NB4 (cell line): Measurements from ENCODE around the gene PDZD2.

Experiments used
- DNase-seq: peaks from one replicate; pipeline ENCODE4 v3.0.0; 2010; ENCODE audit warnings: low read depth
- H3K4me3 ChIP-seq: one replicate; pipeline ENCODE4 v1.5.1; 2011; ENCODE audit warnings: mild to moderate bottlenecking, low read depth, low read length, moderate library complexity
- CTCF ChIP-seq: IDR thresholded peaks from one replicate; pipeline ENCODE4 v1.5.1; 2012; ENCODE audit warnings: low read depth, low read length
- MAX ChIP-seq: IDR thresholded peaks from 2 replicates; pipeline ENCODE4 v1.6.1; 2011; ENCODE audit warnings: low read depth, low read length
- MYC ChIP-seq: IDR thresholded peaks from 2 replicates; pipeline ENCODE4 v1.6.1; 2011; ENCODE audit warnings: low read depth, low read length
- POLR2A ChIP-seq: IDR thresholded peaks from 2 replicates; pipeline ENCODE4 v1.6.1; 2011; ENCODE audit warnings: mild to moderate bottlenecking; ENCODE audit not compliant: insufficient read length; ENCODE audit errors: extremely low read depth

PDZD2 gene

DNA sequence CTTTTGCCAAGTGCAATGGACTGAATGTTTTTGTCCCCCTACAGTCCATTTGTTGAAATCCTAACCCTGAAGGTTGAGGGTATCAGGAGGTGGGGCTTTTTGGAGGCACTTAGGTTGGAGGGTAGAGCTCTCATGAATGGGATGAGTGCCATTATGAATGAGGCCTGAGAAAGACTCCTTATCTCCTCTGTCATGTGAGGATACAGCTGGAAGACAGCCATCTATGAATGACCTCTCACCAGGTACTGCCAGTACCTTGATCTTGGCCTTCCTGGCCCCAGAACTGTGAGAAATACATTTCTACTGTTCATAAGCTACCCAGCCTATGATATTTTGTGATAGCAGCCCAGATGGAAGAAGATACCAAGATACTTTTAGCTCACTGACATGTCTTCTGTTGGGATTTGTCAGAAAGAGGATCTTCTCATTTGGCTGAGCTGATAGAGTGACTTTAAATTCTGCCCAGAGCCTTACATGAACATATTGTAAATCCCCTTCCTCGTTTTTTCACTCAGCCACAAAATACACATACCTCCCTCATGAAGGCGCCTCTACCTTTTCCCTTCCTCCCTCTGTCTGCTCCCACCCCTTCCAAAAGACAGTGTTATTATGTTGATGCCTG, 256.4 kb downstream of the PDZD2 start:
- no peak for DNase-seq
- TF ChIP-seq POLR2A (no peak), MYC (no peak), MAX (no peak), CTCF (no peak)
- H3K4me3 ChIP-seq: no peak overlapping the region

DNA sequence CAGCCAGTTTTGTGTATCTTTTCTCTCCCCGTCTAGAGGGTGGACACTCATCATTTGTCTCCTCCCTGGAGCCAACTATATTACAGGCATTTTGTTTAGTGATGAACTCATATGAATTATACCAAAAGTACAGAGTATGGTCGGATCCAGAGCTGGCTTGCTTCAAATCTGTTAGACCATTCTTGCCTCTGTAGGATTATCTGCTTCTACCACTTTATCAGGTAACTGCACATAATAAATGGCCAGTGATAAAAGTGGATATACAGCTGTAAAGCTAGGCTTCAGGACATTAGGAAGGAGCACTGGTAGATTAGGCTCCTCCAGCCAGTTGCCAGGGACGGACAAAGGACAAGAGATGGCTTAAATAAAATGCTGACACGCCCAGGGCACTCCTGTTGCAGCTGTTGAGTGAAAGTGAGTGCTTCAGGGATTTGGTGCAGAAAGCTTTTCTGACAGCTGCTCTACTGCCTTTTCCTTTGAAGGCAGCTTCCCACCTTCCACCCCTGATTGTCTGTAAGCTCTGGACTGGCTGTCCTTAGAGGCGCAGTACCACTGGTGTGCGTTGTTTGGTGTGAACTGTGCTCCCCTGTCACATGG, 259.2 kb downstream of the PDZD2 start:
- no peak overlapping the region for H3K4me3 ChIP-seq
- TF ChIP-seq MAX (no peak), POLR2A (no peak), MYC (no peak), CTCF (no peak)
- no peak for DNase-seq

GRCh38 chr5:31900296-31900865, 261.4 kb downstream of the PDZD2 start:
- TF ChIP-seq MYC (no peak), CTCF (no peak), MAX (no peak), POLR2A (no peak)
- no peak overlapping the region for H3K4me3 ChIP-seq
- DNase-seq: no peak

- peak; percentile 18 for DNase-seq
- TF ChIP-seq POLR2A (no peak), MYC (no peak), CTCF (no peak), MAX (no peak)
- no peak overlapping the region for H3K4me3 ChIP-seq
Observed at GRCh38 chr5:31901807-31902530, 263.0 kb downstream of the PDZD2 start.

DNA sequence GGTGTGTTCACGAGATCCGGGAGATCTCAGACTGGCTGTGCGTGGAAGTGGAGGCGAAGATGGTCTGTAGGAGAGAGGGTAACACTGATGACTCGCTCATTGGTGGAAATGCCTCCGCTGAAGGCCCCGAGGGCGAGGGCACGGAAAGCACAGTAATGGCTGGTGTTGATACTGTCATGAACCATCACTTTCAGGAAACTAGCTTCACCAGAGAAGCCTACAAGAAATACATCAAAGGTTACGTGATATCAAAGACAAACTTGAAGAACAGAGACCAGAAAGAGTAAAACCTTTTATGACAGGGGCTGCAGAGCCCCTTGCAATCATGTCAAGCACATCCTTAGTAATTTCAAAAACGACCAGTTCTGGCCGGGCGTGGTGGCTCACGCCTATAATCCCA, 269.5 kb downstream of the PDZD2 start:
- no peak for TF ChIP-seq CTCF
- TF ChIP-seq MYC: no peak
- TF ChIP-seq MAX: no peak
- no peak for TF ChIP-seq POLR2A
- DNase-seq: no peak
- no peak overlapping the region for H3K4me3 ChIP-seq
